ENCODE data around the gene SCUBE1.

SCUBE1 gene

GRCh38 chr22:43218786-43219185 is 124.4 kb downstream of the SCUBE1 start:
- Histone ChIP-seq H3K9me3 (ENCODE audit: insufficient read depth, low read depth, low read length) (no peaks in the 10 kb centered on the region), H3K4me1 (ENCODE audit: insufficient read depth, low read length, poor library complexity, severe bottlenecking) (no peaks in the 10 kb centered on the region)

GRCh38 chr22:43217285-43218030 is 125.7 kb downstream of the SCUBE1 start:
- Histone ChIP-seq H2AFZ (ENCODE audit: low read length) (no peak overlapping the region), H3K79me2 (ENCODE audit: insufficient read depth, low read length) (no peaks in the 10 kb centered on the region), H3K9ac (ENCODE audit: low read depth, low read length, poor library complexity, severe bottlenecking) (no peak overlapping the region), H4K20me1 (ENCODE audit: insufficient read depth, low read length, poor library complexity, severe bottlenecking) (no peaks in the 10 kb centered on the region), H3K9me2 (replicated peaks; ENCODE audit: low read depth, low read length) (no peaks in the 10 kb centered on the region), H3K27me3 (ENCODE audit: insufficient read depth, low read length, poor library complexity, severe bottlenecking) (no peaks in the 10 kb centered on the region), H3K9me3 (ENCODE audit: insufficient read depth, low read depth, low read length) (no peaks in the 10 kb centered on the region), H3F3A (ENCODE audit: low read depth) (no peaks in the 10 kb centered on the region), H3K4me3 (ENCODE audit: low read length, poor library complexity, severe bottlenecking) (no peak overlapping the region), H3K4me1 (ENCODE audit: insufficient read depth, low read length, poor library complexity, severe bottlenecking) (no peaks in the 10 kb centered on the region), H3K36me3 (ENCODE audit: insufficient read depth, low read length) (no peaks in the 10 kb centered on the region), H3K4me2 (ENCODE audit: low read depth, low read length, poor library complexity, severe bottlenecking) (no peak overlapping the region)
- no peak for TF ChIP-seq EZH2phosphoT487 (IDR thresholded peaks at IDR 0.05; ENCODE audit: borderline replicate concordance)
- no peak for TF ChIP-seq CTCF (conservative IDR thresholded peaks at IDR 0.05; ENCODE audit: low read length)

More at GRCh38 chr22:43218786-43219185, 124.4 kb downstream of the SCUBE1 start:
- Histone ChIP-seq H3F3A (ENCODE audit: low read depth) (no peaks in the 10 kb centered on the region), H3K9me2 (replicated peaks; ENCODE audit: low read depth, low read length) (no peaks in the 10 kb centered on the region), H3K27me3 (ENCODE audit: insufficient read depth, low read length, poor library complexity, severe bottlenecking) (no peaks in the 10 kb centered on the region), H3K36me3 (ENCODE audit: insufficient read depth, low read length) (no peaks in the 10 kb centered on the region), H4K20me1 (ENCODE audit: insufficient read depth, low read length, poor library complexity, severe bottlenecking) (no peaks in the 10 kb centered on the region), H3K9ac (ENCODE audit: low read depth, low read length, poor library complexity, severe bottlenecking) (no peak overlapping the region), H3K4me2 (ENCODE audit: low read depth, low read length, poor library complexity, severe bottlenecking) (no peak overlapping the region), H3K4me3 (ENCODE audit: low read length, poor library complexity, severe bottlenecking) (no peak overlapping the region), H3K79me2 (ENCODE audit: insufficient read depth, low read length) (no peaks in the 10 kb centered on the region), H2AFZ (ENCODE audit: low read length) (no peak overlapping the region)
- TF ChIP-seq EZH2phosphoT487 (IDR thresholded peaks at IDR 0.05; ENCODE audit: borderline replicate concordance): no peak
- TF ChIP-seq CTCF (conservative IDR thresholded peaks at IDR 0.05; ENCODE audit: low read length): no peak

- Histone ChIP-seq H3K27me3 (ENCODE audit: insufficient read depth, low read length, poor library complexity, severe bottlenecking) (no peaks in the 10 kb centered on the region), H4K20me1 (ENCODE audit: insufficient read depth, low read length, poor library complexity, severe bottlenecking) (no peaks in the 10 kb centered on the region), H3K9ac (ENCODE audit: low read depth, low read length, poor library complexity, severe bottlenecking) (no peak overlapping the region), H3K4me2 (ENCODE audit: low read depth, low read length, poor library complexity, severe bottlenecking) (no peak overlapping the region), H3K4me1 (ENCODE audit: insufficient read depth, low read length, poor library complexity, severe bottlenecking) (no peaks in the 10 kb centered on the region), H2AFZ (ENCODE audit: low read length) (no peak overlapping the region), H3F3A (ENCODE audit: low read depth) (no peaks in the 10 kb centered on the region), H3K9me2 (replicated peaks; ENCODE audit: low read depth, low read length) (no peaks in the 10 kb centered on the region), H3K9me3 (ENCODE audit: insufficient read depth, low read depth, low read length) (no peaks in the 10 kb centered on the region), H3K36me3 (ENCODE audit: insufficient read depth, low read length) (no peaks in the 10 kb centered on the region), H3K79me2 (ENCODE audit: insufficient read depth, low read length) (no peaks in the 10 kb centered on the region), H3K4me3 (ENCODE audit: low read length, poor library complexity, severe bottlenecking) (no peak overlapping the region)
- no peak for TF ChIP-seq EZH2phosphoT487 (IDR thresholded peaks at IDR 0.05; ENCODE audit: borderline replicate concordance)
- no peak for TF ChIP-seq CTCF (conservative IDR thresholded peaks at IDR 0.05; ENCODE audit: low read length)
Observed at GRCh38 chr22:43216738-43217137, 126.4 kb downstream of the SCUBE1 start.

Data from Loucy (cell line).